Germinal center (tissue), 1 donor: ENCODE results near the gene GBA3.

ENCODE experiments used
- DNase-seq: peaks from one replicate; pipeline ENCODE4 v3.0.0; 2012; ENCODE audit warnings: mixed read lengths, low spot score

Gene GBA3

GRCh38 chr4:22692736-22693135 is at the start of gene GBA3:
Gene GBA3, plus strand, starts transcription at chr4:22692937.
- no peak for DNase-seq

- DNase-seq = no peak
These were observed 48.8 kb upstream of the GBA3 start for GRCh38 chr4:22643952-22644351.

GRCh38 chr4:22645481-22646182 is 47.1 kb upstream of the GBA3 start:
- no peak for DNase-seq

GRCh38 chr4:22648996-22649395 is 43.7 kb upstream of the GBA3 start:
- no peak for DNase-seq

GRCh38 chr4:22650771-22651170 is 42.0 kb upstream of the GBA3 start:
- no peak for DNase-seq

GRCh38 chr4:22653752-22654151 is 39.0 kb upstream of the GBA3 start:
- no peak for DNase-seq

GRCh38 chr4:22661443-22661842 is 31.3 kb upstream of the GBA3 start:
- DNase-seq = no peak

GRCh38 chr4:22667332-22667940 is 25.3 kb upstream of the GBA3 start:
- no peak for DNase-seq

- DNase-seq = no peak
These were observed 24.4 kb upstream of the GBA3 start for GRCh38 chr4:22668301-22668700.

- no peak for DNase-seq
These were observed 24.0 kb upstream of the GBA3 start for GRCh38 chr4:22668702-22669101.

- no peak for DNase-seq
These were observed 21.8 kb upstream of the GBA3 start for GRCh38 chr4:22670956-22671355.

- DNase-seq = no peak
These were observed 20.2 kb upstream of the GBA3 start for GRCh38 chr4:22672519-22672918.

GRCh38 chr4:22672944-22673343 is 19.8 kb upstream of the GBA3 start:
- no peak for DNase-seq

- DNase-seq = no peak
These were observed 18.0 kb upstream of the GBA3 start for GRCh38 chr4:22674700-22675099.

- DNase-seq = no peak
These were observed 16.7 kb upstream of the GBA3 start for GRCh38 chr4:22676063-22676462.

- DNase-seq = no peak
These were observed 15.0 kb upstream of the GBA3 start for GRCh38 chr4:22677780-22678179.

GRCh38 chr4:22678940-22679854 is 13.5 kb upstream of the GBA3 start:
- DNase-seq = no peak

GRCh38 chr4:22680065-22680642 is 12.6 kb upstream of the GBA3 start:
- DNase-seq = no peak

- DNase-seq = no peak
These were observed 9.0 kb upstream of the GBA3 start for GRCh38 chr4:22683726-22684125.

GRCh38 chr4:22686141-22686540 is 6.6 kb upstream of the GBA3 start:
- DNase-seq = no peak

GRCh38 chr4:22688236-22688635 is 4.5 kb upstream of the GBA3 start:
- DNase-seq = no peak

- DNase-seq = no peak
These were observed 3.3 kb upstream of the GBA3 start for GRCh38 chr4:22689428-22689827.

GRCh38 chr4:22695029-22695428 is 2.3 kb downstream of the GBA3 start:
- no peak for DNase-seq
